GDM1 (cell line): ENCODE results near the gene CHCHD3.
"Not testable (repeated sequence)": the region's sequence is repeated elsewhere in the genome, so short reads cannot be mapped to it uniquely, and the experiment has no call there.

Experiments used
- DNase-seq: peaks from one replicate; lab custom pipeline; 2025; lab: John Stamatoyannopoulos, UW

Gene CHCHD3

DNA sequence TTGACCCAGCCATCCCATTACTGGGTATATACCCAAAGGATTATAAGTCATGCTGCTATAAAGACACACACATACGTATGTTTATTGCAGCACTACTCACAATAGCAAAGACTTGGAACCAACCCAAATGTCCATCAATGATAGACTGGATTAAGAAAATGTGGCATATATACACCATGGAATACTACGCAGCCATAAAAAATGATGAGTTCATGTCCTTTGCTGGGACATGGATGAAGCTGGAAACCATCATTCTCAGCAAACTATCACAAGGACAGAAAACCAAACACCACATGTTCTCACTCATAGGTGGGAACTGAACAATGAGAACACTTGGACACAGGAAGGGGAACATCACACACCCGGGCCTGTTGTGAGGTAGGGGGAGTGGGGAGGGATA is 179.6 kb downstream of the CHCHD3 start:
- DNase-seq, result not testable (repeated sequence)

DNA sequence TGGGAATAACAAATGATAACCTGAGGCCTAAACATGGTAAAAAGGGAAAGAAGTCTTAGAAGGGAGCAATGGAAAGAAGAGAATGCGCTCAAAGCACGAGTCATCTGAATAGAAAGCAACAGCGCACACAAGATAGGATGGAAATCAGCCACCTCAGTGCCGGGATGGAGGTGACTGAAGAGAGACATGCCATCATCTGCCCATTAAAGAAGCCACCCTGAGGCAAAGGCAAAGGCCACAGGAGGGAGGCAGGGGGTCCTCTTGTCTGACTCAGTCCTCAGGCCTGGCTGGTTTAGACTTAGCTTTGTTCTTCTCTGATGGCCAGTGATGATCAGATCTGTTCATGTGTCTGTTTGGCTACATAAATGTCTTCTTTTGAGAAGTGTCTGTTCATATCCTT is 180.6 kb downstream of the CHCHD3 start:
- DNase-seq, result no peak

DNA sequence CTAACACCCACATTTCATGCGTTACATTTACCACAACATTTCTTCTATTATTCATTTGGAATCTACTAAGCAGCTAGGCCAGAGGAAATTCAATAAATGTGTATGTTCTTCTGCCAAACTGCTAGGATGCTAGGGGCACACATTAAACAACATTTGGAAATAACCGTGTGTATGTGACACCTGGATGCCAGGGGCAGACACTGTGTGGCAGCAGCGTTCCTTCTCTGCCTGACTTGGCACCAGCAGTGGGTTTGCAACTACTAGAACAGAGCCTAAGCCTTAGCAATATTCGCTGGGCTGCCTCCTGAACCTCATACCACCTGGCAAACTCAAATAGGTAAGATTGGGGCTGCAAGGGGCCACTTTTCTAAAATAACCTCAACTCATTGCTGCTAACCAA is 182.1 kb downstream of the CHCHD3 start:
- no peak for DNase-seq

DNA sequence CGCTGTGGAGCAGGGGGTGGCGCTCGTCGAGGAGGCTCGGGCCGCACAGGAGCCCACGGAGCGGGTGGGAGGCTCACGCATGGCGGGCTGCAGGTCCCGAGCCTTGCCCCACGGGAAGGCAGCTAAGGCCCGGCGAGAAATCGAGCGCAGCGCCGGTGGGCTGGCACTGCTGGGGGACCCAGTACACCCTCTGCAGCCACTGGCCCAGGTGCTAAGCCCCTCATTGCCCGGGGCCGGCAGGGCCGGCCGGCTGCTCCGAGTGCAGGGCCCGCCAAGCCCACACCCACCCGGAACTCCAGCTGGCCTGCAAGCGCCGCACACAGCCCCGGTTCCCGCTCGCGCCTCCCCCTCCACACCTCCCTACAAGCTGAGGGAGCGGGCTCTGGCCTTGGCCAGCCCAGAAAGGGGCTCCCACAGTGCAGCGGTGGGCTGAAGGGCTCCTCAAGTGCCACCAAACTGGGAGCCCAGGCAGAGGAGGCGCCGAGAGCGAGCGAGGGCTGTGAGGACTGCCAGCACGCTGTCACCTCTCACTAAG is 183.2 kb downstream of the CHCHD3 start:
- not testable (repeated sequence) for DNase-seq

DNA sequence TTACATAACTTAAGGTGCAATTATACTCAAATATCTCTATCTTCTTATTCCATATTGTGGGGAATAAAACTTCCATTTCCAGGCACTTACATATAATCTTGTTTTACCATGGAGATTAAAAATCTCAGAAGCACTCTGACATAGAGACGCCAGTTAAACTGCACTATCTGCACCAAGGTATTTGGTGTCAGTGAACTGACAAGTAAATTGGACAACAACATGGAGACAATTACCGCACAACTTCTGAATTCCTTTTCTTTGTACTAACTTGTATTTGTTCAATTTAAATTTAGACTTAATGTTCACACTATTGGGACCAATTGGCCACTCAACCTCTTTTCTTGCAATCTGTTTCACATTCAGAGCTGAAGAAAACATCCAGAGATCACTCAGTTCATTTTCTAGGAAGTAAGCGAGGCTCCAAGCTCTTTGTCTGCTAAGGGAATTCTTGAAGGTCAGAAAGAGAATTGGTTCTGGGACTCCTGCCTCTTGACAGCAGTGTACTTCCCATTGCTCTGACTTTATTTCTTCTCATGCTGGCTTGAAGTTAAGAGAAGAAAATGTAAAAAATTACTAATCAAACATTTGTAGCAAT is 184.7 kb downstream of the CHCHD3 start:
- no peak for DNase-seq

DNA sequence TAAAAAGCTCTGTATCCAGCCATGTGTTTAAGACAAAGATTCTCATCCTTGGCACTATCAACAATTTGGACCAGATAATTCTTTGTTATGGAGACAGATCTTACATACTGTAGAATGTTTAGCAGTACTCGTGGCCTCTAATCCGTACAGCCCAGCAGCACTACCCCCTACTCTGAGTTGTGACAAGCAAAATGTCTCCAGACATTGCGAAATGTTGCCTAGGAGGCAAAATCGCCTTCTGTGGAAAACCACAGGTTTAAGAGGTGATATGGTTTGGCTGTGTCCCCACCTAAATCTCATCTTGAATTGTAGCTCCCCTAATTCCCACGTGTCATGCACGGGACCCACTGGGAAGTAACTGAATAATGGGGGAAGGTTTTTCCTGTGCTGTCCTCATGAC is 186.7 kb downstream of the CHCHD3 start:
- no peak for DNase-seq

DNA sequence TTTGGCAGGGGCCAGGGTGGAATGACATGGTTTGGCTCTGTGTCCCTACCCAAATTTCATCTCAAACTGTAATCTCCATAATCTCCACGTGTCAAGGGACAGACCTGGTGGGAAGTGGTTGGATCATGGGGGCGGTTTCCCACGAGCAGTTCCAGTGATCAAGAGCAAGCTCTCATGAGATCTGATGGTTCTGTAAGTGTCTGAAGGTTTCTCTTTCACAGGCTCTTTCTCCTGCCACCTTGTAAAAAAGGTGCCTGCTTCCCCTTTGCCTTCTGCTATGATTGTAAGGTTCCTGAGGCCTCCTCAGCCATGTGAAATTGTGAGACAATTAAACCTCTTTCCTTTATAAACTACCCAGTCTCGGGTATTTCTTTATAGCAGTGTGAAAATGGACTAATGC is 188.3 kb downstream of the CHCHD3 start:
- DNase-seq, result no peak

DNA sequence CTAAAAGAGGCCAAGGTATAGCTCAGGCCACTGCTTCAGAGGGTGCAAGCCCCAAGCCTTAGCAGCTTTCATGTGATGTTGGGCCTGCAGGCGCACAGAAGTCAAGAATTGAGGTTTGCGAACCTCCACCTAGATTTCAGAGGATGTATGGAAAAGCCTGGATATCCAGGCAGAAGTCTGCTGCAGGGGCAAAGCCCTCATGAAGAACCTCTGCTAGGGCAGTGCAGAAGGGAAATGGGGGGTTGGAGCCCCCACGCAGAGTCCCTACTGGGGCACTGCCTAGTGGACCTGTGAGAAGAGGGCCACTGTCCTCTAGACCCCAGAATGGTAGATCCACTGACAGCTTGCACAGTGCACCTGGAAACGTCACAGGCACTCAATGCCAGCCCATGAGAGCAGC is 189.1 kb downstream of the CHCHD3 start:
- not testable (repeated sequence) for DNase-seq

DNA sequence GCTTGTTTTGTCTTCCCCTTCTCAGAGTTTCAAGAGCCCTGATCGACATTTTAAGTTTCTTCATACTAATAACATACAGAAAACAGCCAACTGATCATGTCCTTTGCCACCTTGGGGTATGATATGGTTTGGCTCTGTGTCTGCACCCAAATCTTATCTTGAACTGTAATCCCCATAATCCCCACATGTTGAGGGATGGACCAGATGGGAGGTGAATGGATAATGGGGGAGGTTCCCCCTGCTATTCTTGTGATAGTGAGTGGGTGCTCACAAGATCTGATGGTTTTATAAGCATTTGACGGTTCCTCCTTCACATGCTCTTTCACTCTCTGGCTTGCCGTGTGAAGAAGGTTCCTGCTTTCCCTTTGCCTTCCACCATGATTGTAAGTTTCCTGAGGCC is 190.3 kb downstream of the CHCHD3 start:
- no peak for DNase-seq

DNA sequence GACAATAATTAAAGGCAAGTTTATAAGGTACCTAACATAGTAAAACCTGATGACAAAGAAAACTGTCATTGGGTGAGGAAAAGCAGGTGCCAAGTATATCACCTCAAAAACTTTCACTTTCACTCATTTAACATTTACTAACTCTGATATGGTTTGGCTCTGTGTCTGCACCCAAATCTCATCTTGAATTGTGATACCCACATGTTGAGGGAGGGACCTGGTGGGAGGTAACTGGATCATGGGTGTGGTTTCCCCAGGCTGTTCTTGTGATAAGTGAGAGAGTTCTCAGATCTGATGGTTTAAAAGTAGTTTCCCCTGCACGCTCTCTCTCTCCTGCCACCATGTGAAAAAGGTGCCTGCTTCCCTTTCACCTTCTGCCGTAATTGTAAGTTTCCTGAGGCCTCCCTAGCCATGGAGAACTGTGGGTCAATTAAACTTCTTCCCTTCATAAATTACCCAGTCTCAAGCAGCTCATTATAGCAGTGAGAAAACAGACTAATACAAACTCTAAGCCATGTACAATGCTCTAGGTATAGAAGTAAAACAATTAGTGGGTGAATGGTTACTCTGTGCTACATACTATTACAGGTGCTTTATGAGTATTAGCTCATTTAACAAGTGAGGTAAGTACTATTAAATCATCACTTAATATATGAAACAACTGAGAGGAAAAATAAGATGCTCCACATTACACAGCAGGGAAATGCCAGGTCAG is 199.0 kb downstream of the CHCHD3 start:
- DNase-seq, result no peak

DNA sequence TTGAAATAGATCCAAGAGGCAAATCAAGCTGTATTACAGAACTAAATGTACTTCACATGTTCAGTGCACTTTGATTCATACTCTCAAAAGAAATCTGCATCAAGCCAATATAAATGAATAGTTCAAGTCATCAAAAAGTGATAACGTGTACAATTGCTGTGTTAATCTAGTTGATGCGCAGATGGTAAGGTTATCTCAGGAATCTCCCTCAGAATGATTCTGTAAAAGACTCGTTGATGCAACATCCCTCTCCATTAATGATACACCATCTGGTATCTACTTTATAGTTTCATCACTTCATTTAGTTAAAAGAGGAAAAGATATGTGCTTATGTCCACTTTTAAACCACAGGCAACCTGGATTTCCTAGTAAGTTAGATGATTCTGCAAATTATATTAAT is 200.6 kb downstream of the CHCHD3 start:
- no peak for DNase-seq

DNA sequence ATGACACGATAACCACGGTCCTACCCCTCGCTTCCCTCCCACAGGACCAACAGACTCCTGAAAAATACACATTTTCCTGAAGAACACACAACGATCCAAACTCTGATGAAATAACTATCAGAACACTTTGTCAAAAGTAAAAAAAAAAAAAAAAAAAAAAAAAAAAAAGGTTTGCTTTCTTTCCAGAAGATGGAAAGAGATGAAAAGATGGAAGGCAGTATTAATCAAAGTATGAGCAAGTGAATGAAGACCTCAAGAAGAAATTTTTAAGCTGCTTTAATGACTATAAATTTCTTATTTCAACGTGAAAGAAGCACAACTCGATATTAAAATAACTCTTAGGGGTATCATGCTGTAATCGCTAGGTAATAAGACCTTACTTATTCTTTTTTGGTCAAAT is 202.3 kb downstream of the CHCHD3 start:
- no peak for DNase-seq

DNA sequence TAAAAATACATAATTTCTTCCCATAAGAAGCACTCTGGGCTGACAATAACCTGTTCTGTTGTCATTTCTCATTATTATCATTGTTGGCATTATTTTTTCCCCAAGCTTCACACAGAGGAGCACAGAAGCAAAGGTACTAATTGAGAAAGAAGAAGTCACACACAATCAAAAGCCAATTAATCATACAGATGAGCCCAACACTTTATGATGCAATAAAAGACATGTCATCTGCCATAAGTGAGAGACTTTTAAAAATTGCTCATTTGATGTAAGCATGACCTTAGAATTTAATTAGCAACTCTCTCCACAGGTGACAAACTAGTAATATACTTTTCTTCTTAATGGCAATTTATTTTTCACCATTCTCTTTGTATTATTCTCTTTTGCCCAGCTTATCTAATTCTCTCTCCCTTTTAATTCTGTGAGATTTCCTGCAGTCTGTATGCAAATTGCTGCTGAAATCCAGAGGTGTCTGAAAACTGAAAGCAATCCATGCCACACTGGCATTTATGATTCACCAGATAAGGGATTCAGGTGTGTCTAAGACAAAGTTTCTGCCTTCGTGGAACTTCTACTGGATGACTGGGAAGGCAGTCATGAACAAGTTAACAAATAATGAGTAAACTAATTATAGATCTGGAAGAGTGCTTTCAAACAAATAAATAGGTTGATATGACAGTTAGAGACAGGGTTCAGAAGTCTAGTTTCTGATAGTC is 203.5 kb downstream of the CHCHD3 start:
- DNase-seq, result no peak

DNA sequence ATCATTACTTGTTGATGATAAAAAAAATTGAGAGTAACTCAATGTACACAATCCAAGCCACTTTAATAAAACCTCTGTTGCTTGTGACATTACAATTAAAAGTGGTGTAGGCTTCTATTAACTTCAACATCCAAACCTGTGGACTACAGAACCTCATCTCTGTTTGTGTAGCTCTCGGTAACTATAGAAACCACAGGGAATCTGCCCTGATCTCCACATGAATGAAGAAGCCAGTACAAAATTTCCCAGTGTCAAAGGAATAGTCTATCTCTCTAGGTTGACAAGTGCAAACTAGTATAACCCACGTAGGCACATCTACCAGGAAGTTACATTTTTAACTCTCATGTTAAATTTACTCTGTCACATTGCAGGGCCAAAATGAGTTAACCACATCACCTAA is 204.3 kb downstream of the CHCHD3 start:
- no peak for DNase-seq

DNA sequence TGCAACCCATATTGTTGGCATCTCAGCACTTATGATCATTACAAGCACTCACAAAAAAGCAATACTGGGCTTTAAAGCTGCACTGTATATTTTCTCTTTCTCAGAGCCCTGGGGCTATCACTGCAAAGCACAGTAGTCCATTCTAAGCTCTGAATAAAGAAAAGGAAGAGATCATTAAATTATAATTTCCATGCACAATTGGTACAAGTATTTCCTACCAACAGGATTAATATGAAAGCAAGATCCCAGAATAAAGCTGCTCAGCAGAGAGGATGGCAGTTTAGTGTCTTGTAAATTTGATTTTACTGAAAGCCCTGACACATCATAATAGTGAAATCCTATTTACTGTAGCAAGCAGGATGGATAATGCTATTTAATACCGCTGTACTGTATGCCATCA is 205.3 kb downstream of the CHCHD3 start:
- no peak for DNase-seq

DNA sequence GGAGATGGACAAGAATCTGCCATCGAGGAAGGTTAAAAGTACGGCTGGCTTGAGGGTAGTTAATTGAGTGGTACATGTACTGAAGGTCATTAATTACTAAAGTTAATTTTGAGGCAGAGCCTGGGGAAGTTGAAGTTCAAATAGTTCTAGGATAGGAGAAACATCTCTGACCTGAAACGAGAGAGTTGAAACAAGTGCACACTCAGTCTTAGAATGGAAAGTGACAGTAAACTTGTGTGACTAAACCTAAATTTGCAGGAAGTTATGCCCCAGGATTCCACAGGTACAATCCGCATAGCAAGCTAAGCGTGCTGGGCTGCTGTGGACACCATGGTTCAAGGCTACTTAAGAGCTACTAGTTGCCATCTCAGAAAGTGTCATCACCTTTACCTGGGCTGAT is 209.9 kb downstream of the CHCHD3 start:
- no peak for DNase-seq

DNA sequence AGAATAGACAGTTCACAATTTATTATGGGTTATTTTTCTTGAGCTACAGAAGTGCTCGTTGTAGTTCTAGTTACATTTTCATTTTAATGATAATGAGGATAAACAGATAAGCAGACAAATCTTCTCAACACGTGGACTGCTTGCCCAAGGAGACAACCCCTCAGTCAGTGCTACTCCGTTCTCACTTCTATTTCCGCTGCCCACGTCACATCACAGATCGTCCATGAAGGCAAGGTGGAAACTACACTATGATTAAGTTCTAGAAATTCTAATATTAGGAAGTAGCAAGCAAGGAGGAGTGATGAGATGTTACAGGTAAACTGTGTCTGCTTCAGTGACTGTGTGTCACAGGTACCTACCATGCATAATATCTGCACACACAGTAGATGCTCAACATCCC is 210.5 kb downstream of the CHCHD3 start:
- no peak for DNase-seq

DNA sequence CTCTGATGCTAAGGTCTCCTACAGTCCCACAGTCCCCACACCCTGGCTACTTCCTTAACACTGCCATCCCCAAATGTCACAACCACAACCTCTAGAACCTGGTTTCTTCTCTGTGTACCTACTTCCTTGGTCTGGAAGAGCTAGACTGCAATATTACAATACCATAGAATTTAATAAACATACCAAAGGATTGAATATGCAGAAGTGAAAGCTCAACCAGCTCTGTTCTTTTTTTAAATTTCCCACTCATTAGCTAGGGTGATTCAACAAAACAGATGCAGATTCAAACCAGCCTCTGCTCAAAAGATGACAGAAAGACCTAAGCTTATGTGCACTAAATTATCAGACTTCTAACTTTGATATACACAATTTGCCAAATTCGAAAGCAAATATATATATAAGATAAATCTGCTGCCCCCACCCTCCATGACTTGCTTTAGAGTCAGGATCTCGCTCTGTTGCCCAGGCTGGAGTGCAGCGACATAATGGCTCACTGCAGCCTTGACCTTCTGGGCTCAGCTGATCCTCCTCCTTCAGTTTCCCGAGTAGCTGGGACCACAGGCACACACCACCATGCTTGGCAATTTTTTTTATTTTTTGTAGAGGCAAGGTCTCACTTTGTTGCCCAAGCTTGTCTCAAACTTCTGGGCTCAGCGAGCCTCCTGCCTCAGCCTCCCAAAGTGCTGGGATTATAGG is 212.6 kb downstream of the CHCHD3 start:
- no peak for DNase-seq

DNA sequence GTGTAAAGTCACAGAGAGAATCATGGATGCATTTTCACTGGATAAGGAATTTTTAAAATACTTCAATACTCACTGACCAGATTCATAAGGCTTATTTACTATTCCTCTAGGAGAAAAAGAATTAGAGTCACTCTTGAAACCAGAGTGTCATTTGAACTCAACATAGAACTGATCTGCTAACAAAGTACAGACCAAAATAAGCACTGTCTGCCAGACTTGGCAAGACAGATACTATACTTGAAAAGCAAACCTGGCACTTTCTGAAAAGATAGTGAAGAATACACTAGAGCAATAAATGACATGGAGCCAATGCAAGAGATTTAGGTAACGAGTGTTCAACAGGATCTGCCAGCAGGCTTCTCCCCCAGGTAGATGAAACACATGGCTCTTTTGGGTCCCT is 215.3 kb downstream of the CHCHD3 start:
- DNase-seq, result no peak

DNA sequence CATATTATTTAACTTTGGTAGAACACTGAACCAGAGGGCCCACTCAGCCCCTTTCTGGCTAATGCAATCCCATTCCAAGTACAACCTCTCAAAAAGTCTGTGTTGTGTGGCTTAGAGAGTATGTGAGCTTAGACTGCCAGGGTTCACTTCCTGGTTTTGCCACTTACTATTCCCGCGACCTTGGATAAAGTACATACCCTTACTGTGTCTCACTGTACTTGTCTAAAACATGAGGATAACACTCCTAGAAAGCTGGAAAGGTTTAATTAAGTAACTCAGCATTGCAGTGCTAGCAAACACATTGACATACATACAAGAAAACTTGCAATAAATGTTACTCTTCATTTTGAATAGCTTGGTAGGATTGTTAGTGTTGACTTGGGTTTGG is 215.8 kb downstream of the CHCHD3 start:
- no peak for DNase-seq

DNA sequence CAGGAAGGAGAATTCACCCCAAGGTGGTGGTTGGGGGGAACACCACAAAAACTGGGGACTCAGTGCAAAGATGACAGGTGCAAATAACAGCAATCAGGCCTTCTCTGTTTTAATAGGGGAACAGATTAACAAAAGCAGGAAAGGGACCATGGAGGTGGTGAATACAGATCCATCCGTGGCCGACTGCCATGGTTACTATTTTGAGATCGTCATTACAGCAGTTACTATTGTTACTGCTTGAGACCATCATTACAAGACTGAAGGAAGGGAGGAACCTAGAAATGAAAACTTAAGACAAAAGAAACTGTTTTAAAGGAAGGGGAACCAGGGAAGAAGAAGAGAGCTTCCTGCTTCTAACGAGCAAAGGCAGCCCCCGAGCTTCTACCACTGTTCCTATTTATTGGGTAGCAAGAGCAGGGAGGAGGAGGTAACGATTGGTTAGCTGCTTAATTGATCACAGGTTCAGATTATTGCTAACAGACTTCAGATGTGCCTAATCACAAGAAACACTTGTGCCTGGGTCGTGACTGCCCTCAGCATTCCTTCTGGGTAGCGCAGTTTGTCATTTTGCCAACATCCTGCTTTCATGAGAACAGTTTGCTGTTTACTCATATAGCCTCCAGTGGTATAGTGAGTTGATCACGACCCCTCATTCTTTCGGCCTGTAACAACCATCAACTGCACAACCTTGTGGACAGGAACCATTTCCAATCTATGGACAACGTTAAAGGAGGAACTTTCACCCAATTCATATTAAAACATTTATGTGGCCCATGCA is 216.3 kb downstream of the CHCHD3 start:
- no peak for DNase-seq
